Measurements from ENCODE around the gene IRS1.

Gene IRS1

DNA sequence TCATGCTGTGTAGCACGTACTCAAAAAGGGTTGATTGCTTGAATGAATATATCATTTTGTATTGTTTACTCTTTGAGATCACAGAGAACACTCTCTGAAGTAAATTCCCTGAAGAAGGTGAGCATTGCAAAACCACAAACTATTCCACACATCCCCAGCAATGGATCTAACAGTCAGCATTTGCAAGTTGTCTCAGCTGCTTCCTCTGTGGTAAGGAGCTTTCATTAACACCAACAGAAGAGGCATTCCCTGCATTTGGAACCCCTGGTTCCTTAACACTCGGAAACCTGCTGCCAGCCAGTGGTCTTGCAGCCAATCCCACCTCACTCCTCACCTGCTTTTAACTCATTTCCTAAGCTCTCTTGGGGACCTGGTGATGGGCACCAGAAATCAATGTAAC lies 108.4 kb downstream of the IRS1 start:
- no peak for DNase-seq (ENCODE audit: low read depth)

GRCh38 chr2:226690461-226691024 lies 109.1 kb downstream of the IRS1 start:
- DNase-seq (ENCODE audit: low read depth): no peak

DNA sequence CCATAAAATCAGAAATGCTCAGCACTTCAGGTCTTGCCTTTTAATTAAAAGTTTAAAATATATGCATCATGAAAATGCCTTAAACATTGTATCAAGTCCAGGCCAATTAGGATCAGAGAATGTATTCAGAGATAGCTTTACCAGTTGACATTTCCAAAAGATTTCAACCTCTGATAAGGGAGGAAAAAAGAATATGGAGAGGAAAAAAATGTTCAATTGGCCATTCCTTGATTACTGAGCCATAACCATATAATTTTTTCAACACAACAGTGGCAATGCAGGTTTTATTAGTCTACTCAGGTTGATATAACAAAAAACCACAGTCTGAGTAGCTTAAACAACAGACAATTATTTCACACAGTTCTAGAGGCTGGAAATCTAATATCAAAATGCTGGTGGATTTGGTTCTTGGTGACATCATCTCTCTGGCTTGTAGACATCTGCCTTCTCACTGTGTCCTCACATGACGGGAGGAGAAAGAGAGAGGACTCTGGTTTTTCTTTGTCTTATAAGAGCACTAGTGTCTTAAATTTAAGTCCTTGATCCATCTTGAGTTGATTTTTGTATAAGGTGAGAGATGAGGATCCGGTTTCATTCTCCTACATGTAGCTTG lies 111.9 kb downstream of the IRS1 start:
- no peak for DNase-seq (ENCODE audit: low read depth)

GRCh38 chr2:226684563-226684959 lies 115.1 kb downstream of the IRS1 start:
- DNase-seq (ENCODE audit: low read depth): no peak

DNA sequence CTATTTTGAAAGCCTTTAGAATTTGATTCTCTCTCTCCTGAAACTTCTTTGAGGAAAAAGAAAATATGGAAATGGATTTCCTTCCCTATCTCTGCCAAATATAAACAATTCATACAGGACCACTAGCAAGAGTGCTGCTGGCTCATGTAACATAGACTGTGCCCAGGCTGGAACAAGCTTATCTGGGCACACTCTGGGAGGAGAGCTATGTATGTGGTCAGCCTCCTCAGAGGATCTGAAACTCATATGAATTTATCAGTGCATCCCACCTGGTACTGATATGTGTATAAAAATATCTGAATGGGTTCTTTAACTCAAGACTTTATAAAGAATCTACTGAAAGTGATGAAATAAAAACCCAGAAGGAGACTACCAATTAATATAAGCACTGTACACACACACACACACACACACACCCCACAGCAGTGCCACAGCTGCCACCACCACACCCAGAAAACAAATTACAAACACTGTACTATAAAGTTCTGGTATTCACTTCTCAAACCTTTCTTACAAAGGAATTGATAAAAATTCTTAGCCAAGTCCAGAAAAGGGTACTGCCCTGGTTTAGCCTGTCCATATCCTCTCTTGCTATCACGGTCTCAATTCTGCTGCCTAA lies 115.6 kb downstream of the IRS1 start:
- no peak for DNase-seq (ENCODE audit: low read depth)

GRCh38 chr2:226683196-226683595 lies 116.4 kb downstream of the IRS1 start:
- DNase-seq (ENCODE audit: low read depth): no peak

Measured in non-pigmented ciliary epithelial cell (primary cell).